ENCODE results near the gene APLP1.

DNA sequence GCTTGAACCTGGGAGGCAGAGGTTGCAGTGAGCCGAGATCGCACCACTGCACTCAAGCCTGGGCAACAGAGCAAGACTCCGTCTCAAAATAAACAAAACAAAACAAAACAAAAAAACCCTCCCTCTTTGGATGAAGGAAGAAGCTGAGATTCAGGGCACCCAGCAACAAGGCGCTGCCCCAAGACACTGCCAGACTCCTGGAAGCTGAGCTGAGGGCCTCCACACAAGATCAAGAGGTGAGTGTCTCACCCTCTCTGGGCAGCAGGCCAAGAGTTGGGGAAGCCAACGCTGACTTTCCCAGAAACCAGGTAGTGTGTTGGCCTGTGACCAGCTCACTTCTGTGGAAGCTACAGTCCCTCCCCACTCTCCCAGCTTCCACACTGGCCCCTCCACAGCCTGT, 43.4 kb downstream of the APLP1 start:
- TF ChIP-seq, protein P1, sequence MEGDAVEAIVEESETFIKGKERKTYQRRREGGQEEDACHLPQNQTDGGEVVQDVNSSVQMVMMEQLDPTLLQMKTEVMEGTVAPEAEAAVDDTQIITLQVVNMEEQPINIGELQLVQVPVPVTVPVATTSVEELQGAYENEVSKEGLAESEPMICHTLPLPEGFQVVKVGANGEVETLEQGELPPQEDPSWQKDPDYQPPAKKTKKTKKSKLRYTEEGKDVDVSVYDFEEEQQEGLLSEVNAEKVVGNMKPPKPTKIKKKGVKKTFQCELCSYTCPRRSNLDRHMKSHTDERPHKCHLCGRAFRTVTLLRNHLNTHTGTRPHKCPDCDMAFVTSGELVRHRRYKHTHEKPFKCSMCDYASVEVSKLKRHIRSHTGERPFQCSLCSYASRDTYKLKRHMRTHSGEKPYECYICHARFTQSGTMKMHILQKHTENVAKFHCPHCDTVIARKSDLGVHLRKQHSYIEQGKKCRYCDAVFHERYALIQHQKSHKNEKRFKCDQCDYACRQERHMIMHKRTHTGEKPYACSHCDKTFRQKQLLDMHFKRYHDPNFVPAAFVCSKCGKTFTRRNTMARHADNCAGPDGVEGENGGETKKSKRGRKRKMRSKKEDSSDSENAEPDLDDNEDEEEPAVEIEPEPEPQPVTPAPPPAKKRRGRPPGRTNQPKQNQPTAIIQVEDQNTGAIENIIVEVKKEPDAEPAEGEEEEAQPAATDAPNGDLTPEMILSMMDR (IDR thresholded peaks at IDR 0.05), result no peak
- no peak for TF ChIP-seq POLR2A (IDR thresholded peaks at IDR 0.05)
- TF ChIP-seq EP300 (IDR thresholded peaks at IDR 0.05), result no peak

All from ovary (tissue), 3 donors.